GM23338 (cell line): ENCODE measurements around the gene LRRC52. TPM values are rescaled to one million over a fixed set of nuclear protein-coding genes. Genes with fewer than 3 reads are reported as not detected.

ENCODE experiments used
- ATAC-seq: fragments of 200-7000 bp; cut with Tn5 transposase; 3 replicates; pipeline ENCODE4 v1.9.1; 2020
- DNase-seq: peaks from one replicate; pipeline ENCODE4 v3.0.0-alpha.2; 2015; ENCODE audit warnings: low spot score
- H2AFZ ChIP-seq: fragments of 200-600 bp; sonication (generic); 2 replicates; pipeline ENCODE4 v1.8.0; 2016; ENCODE audit warnings: antibody characterized with exemption, mild to moderate bottlenecking, moderate library complexity
- H3F3A ChIP-seq: fragments of 200-600 bp; sonication (generic); replicated peaks from 2 replicates; pipeline ENCODE4 v1.8.0; 2017; ENCODE audit warnings: antibody characterized with exemption, mixed run types, low read depth
- H3K27ac ChIP-seq: fragments of 200-600 bp; sonication (generic); 2 replicates; pipeline ENCODE4 v1.6.1; 2016; ENCODE audit warnings: low read depth
- H3K27me3 ChIP-seq: fragments of 200-600 bp; sonication (generic); 2 replicates; pipeline ENCODE4 v1.8.0; 2016; ENCODE audit warnings: mild to moderate bottlenecking, mixed run types, moderate library complexity; ENCODE audit not compliant: insufficient read depth
- H3K36me3 ChIP-seq: fragments of 200-600 bp; sonication (generic); 2 replicates; pipeline ENCODE4 v1.8.0; 2016; ENCODE audit warnings: mild to moderate bottlenecking; ENCODE audit not compliant: insufficient read depth
- H3K4me1 ChIP-seq: fragments of 200-600 bp; sonication (generic); 2 replicates; pipeline ENCODE4 v1.8.0; 2016; ENCODE audit warnings: mild to moderate bottlenecking, moderate library complexity; ENCODE audit not compliant: insufficient read depth
- H3K4me2 ChIP-seq: fragments of 200-600 bp; sonication (generic); 2 replicates; pipeline ENCODE4 v1.7.1; 2017; ENCODE audit warnings: mixed run types
- H3K4me3 ChIP-seq: fragments of 200-600 bp; sonication (generic); 2 replicates; pipeline ENCODE4 v1.6.1; 2016; ENCODE audit warnings: mixed run types
- H3K79me2 ChIP-seq: fragments of 200-600 bp; sonication (generic); replicated peaks from 2 replicates; pipeline ENCODE4 v1.8.0; 2017; ENCODE audit warnings: mild to moderate bottlenecking; ENCODE audit not compliant: insufficient read depth
- H3K9me2 ChIP-seq: fragments of 200-600 bp; sonication (generic); 2 replicates; pipeline ENCODE4 v1.8.0; 2017; ENCODE audit not compliant: insufficient read depth
- H4K20me1 ChIP-seq: fragments of 200-600 bp; sonication (generic); replicated peaks from 2 replicates; pipeline ENCODE4 v1.8.0; 2017; ENCODE audit warnings: mild to moderate bottlenecking; ENCODE audit not compliant: insufficient read depth
- H3K27ac Mint-ChIP-seq: 2 replicates; pipeline ENCODE4 v1.8.0; 2020; ENCODE audit warnings: inconsistent platforms, mild to moderate bottlenecking, moderate library complexity, mixed read lengths
- H3K27me3 Mint-ChIP-seq: 3 replicates; pipeline ENCODE4 v1.8.0; 2022; ENCODE audit warnings: low read depth, mild to moderate bottlenecking, moderate library complexity, mixed read lengths, inconsistent platforms; ENCODE audit not compliant: insufficient read depth, poor library complexity
- H3K36me3 Mint-ChIP-seq: 3 replicates; pipeline ENCODE4 v1.8.0; 2021; ENCODE audit warnings: low read depth, mild to moderate bottlenecking, inconsistent platforms, moderate library complexity, mixed read lengths
- H3K4me1 Mint-ChIP-seq: 3 replicates; pipeline ENCODE4 v1.8.0; 2020; ENCODE audit warnings: mild to moderate bottlenecking, inconsistent platforms, mixed read lengths
- H3K4me3 Mint-ChIP-seq: 3 replicates; pipeline ENCODE4 v1.8.0; 2021; ENCODE audit warnings: moderate library complexity, mild to moderate bottlenecking, inconsistent platforms, mixed read lengths
- H3K9me3 Mint-ChIP-seq: 3 replicates; pipeline ENCODE4 v1.8.0; 2020; ENCODE audit warnings: moderate library complexity, mild to moderate bottlenecking, inconsistent platforms, mixed read lengths
- CREB1 ChIP-seq: fragments of 250-450 bp; sonication (Bioruptor Pico); IDR thresholded peaks from 2 replicates; pipeline ENCODE4 v1.5.0; 2020; ENCODE audit warnings: low read depth, mild to moderate bottlenecking, moderate library complexity
- EZH2 ChIP-seq: fragments of 200-600 bp; sonication (generic); IDR thresholded peaks from one replicate; pipeline ENCODE4 v1.8.0; 2017; ENCODE audit warnings: antibody characterized with exemption, mild to moderate bottlenecking, low read depth; ENCODE audit not compliant: unreplicated experiment
- EZH2phosphoT487 ChIP-seq: fragments of 200-600 bp; sonication (generic); IDR thresholded peaks from one replicate; pipeline ENCODE4 v1.8.1; 2018; ENCODE audit warnings: antibody characterized with exemption; ENCODE audit not compliant: unreplicated experiment
- JUNB ChIP-seq: IDR thresholded peaks from one replicate; pipeline ENCODE4 v1.6.1; 2016; ENCODE audit warnings: antibody characterized with exemption; ENCODE audit not compliant: unreplicated experiment
- NANOG ChIP-seq: IDR thresholded peaks from 2 replicates; pipeline ENCODE4 v1.6.1; 2016; ENCODE audit warnings: antibody characterized with exemption, borderline replicate concordance
- POLR2AphosphoS5 ChIP-seq: IDR thresholded peaks from 2 replicates; pipeline ENCODE4 v1.6.1; 2016; ENCODE audit warnings: antibody characterized with exemption, low read depth
- REST ChIP-seq: IDR thresholded peaks from one replicate; pipeline ENCODE4 v1.6.1; 2018; ENCODE audit warnings: antibody characterized with exemption; ENCODE audit not compliant: unreplicated experiment
- STAT1 ChIP-seq: IDR thresholded peaks from one replicate; pipeline ENCODE4 v1.6.1; 2016; ENCODE audit warnings: antibody characterized with exemption; ENCODE audit not compliant: unreplicated experiment
- ZNF114 ChIP-seq: fragments of 250-450 bp; sonication (Bioruptor Pico); IDR thresholded peaks from 2 replicates; pipeline ENCODE4 v1.5.0; 2020; ENCODE audit warnings: mild to moderate bottlenecking, moderate library complexity
- ZNF331 ChIP-seq: fragments of 250-450 bp; sonication (Bioruptor Pico); IDR thresholded peaks from 2 replicates; pipeline ENCODE4 v1.5.0; 2020; ENCODE audit warnings: low read depth, mild to moderate bottlenecking, moderate library complexity
- polyA plus RNA-seq: library from polyadenylated mRNA; unstranded; fragments of >200 nt; fragmentation: Nextera tagmentation; extraction: Ambion mirVana; gene quantifications from 2 replicates; pipeline ENCODE4 v1.2.1, GENCODE V29; 2016
- total RNA-seq: library from RNA; depleted of rRNA; stranded (reverse); fragments of >200 nt; shearing (Covaris generic); gene quantifications from 2 replicates; pipeline ENCODE4 v1.2.3, GENCODE V29; 2014
- TF ChIP-seq, protein P1 (sequence below): IDR thresholded peaks from 2 replicates; pipeline ENCODE4 v1.6.1; 2016; ENCODE audit warnings: antibody characterized with exemption
- TF ChIP-seq, protein P2 (sequence below), 2 experiments: fragments of 200-600 bp in 1 of 2; sonication (generic) in 1 of 2; conservative IDR thresholded peaks; 2 replicates each; pipeline versions ENCODE4 v1.5.1 to v1.6.1; 2016 to 2017; ENCODE audit warnings: antibody characterized with exemption in 2 of 2, low read depth in 2 of 2, mild to moderate bottlenecking in 2 of 2, moderate library complexity in 1 of 2

The LRRC52 gene
- total and polyA plus RNA-seq, 2 experiments from 2014 or later: not detected

- Histone ChIP-seq H3F3A (no peaks in the 10 kb centered on the region), H3K4me2 (no peak overlapping the region), H3K4me1 (peaks cover 13% of the 10 kb centered on the region), H3K4me3 (no peak overlapping the region), H4K20me1 (no peaks in the 10 kb centered on the region), H3K27me3 (no peaks in the 10 kb centered on the region), H3K27ac (no peak overlapping the region), H3K36me3 (no peaks in the 10 kb centered on the region), H3K79me2 (no peaks in the 10 kb centered on the region), H2AFZ (no peak overlapping the region), H3K9me2 (no peaks in the 10 kb centered on the region; the same call in 1 of the 2 replicates)
- Mint-ChIP-seq H3K4me1 (peaks cover 11% of the 10 kb centered on the region; the same call in 2 of the 3 replicates), H3K36me3 (no peaks in the 10 kb centered on the region), H3K27ac (no peak overlapping the region), H3K9me3 (no peaks in the 10 kb centered on the region), H3K27me3 (peaks cover 4% of the 10 kb centered on the region), H3K4me3 (no peak overlapping the region)
- no peak for TF ChIP-seq STAT1
- ATAC-seq: no peak
- DNase-seq: no peak
Measured at GRCh38 chr1:165539306-165539705, 4.5 kb upstream of the LRRC52 start.

GRCh38 chr1:165539908-165540307 lies 3.9 kb upstream of the LRRC52 start:
- H3F3A ChIP-seq: no peaks in the 10 kb centered on the region
- no peaks in the 10 kb centered on the region for H3K36me3 Mint-ChIP-seq
- H3K27me3 ChIP-seq: 0 out of 2 replicates have a peak, but pooled peaks cover 4% of the 10 kb centered on the region
- DNase-seq (no peak), ATAC-seq (no peak)
- H3K4me3 ChIP-seq: no peak overlapping the region
- no peak overlapping the region for H3K27ac ChIP-seq
- peaks cover 18% of the 10 kb centered on the region for H3K4me1 ChIP-seq
- H3K27ac Mint-ChIP-seq: no peak overlapping the region
- H3K9me3 Mint-ChIP-seq: no peaks in the 10 kb centered on the region; the same call in 2 of the 3 replicates
- no peak overlapping the region for H3K4me3 Mint-ChIP-seq
- no peaks in the 10 kb centered on the region for H4K20me1 ChIP-seq
- no peaks in the 10 kb centered on the region for H3K79me2 ChIP-seq
- H3K9me2 ChIP-seq: no peaks in the 10 kb centered on the region; the same call in 1 of the 2 replicates
- peaks cover 16% of the 10 kb centered on the region; the same call in 2 of the 3 replicates for H3K4me1 Mint-ChIP-seq
- H3K27me3 Mint-ChIP-seq: peaks cover 4% of the 10 kb centered on the region
- no peak overlapping the region for H3K4me2 ChIP-seq
- H2AFZ ChIP-seq: no peak overlapping the region
- no peaks in the 10 kb centered on the region for H3K36me3 ChIP-seq
- TF ChIP-seq CREB1 (no peak), JUNB (no peak), ZNF114 (CRISPR knock-in tag) (no peak), EZH2 (no peak), REST (no peak), ZNF331 (CRISPR knock-in tag) (no peak), STAT1 (no peak), NANOG (no peak), POLR2AphosphoS5 (no peak), EZH2phosphoT487 (no peak)
- TF ChIP-seq, protein P1, sequence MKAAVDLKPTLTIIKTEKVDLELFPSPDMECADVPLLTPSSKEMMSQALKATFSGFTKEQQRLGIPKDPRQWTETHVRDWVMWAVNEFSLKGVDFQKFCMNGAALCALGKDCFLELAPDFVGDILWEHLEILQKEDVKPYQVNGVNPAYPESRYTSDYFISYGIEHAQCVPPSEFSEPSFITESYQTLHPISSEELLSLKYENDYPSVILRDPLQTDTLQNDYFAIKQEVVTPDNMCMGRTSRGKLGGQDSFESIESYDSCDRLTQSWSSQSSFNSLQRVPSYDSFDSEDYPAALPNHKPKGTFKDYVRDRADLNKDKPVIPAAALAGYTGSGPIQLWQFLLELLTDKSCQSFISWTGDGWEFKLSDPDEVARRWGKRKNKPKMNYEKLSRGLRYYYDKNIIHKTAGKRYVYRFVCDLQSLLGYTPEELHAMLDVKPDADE: no peak
- TF ChIP-seq, protein P2, sequence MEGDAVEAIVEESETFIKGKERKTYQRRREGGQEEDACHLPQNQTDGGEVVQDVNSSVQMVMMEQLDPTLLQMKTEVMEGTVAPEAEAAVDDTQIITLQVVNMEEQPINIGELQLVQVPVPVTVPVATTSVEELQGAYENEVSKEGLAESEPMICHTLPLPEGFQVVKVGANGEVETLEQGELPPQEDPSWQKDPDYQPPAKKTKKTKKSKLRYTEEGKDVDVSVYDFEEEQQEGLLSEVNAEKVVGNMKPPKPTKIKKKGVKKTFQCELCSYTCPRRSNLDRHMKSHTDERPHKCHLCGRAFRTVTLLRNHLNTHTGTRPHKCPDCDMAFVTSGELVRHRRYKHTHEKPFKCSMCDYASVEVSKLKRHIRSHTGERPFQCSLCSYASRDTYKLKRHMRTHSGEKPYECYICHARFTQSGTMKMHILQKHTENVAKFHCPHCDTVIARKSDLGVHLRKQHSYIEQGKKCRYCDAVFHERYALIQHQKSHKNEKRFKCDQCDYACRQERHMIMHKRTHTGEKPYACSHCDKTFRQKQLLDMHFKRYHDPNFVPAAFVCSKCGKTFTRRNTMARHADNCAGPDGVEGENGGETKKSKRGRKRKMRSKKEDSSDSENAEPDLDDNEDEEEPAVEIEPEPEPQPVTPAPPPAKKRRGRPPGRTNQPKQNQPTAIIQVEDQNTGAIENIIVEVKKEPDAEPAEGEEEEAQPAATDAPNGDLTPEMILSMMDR (conservative IDR thresholded peaks at IDR 0.05; ENCODE audit: low read depth in 2 of 2): no peak
